ENCODE measurements around the gene CBS.
"Not testable (repeated sequence)": the region's sequence is repeated elsewhere in the genome, so short reads cannot be mapped to it uniquely, and the experiment has no call there.

- not testable (repeated sequence) for TF ChIP-seq CTCF, EZH2phosphoT487 (IDR thresholded peaks at IDR 0.05; ENCODE audit: low read length)
Observed at GRCh38 chr21:43045876-43046821, 29.5 kb downstream of the CBS start.
